ENCODE results near the gene GRIK3.

The GRIK3 gene

DNA sequence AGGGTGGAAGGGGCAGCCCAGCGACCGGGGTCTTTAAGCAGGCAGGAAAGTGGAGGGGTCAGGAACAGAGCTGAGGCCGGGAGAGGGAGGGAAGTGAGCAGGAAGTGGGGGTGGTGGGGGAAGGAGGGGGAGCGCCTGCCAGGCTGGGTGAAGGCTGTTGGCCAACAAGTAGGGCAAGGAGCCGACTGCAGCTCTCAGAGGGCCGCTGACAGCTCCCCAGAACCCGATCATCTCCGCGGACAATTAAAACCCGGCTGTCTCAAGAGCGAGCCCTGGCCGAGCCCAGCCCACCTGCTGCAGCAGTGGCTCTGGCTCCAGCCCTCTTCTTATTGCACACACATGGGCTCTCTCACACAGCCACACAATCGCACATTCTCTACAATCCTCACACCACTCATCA, 51.6 kb downstream of the GRIK3 start:
- no peak overlapping the region for H3K4me3 ChIP-seq (ENCODE audit: low read depth, low read length)
- in situ Hi-C loops (cut with HindIII; ENCODE audit: low sequenced_read_pairs) = no loop called here
- TF ChIP-seq, protein P1, sequence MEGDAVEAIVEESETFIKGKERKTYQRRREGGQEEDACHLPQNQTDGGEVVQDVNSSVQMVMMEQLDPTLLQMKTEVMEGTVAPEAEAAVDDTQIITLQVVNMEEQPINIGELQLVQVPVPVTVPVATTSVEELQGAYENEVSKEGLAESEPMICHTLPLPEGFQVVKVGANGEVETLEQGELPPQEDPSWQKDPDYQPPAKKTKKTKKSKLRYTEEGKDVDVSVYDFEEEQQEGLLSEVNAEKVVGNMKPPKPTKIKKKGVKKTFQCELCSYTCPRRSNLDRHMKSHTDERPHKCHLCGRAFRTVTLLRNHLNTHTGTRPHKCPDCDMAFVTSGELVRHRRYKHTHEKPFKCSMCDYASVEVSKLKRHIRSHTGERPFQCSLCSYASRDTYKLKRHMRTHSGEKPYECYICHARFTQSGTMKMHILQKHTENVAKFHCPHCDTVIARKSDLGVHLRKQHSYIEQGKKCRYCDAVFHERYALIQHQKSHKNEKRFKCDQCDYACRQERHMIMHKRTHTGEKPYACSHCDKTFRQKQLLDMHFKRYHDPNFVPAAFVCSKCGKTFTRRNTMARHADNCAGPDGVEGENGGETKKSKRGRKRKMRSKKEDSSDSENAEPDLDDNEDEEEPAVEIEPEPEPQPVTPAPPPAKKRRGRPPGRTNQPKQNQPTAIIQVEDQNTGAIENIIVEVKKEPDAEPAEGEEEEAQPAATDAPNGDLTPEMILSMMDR (IDR thresholded peaks at IDR 0.05; ENCODE audit: low read depth, low read length) = no peak
- DNase-seq (ENCODE audit: low read depth, low spot score) = no peak

DNA sequence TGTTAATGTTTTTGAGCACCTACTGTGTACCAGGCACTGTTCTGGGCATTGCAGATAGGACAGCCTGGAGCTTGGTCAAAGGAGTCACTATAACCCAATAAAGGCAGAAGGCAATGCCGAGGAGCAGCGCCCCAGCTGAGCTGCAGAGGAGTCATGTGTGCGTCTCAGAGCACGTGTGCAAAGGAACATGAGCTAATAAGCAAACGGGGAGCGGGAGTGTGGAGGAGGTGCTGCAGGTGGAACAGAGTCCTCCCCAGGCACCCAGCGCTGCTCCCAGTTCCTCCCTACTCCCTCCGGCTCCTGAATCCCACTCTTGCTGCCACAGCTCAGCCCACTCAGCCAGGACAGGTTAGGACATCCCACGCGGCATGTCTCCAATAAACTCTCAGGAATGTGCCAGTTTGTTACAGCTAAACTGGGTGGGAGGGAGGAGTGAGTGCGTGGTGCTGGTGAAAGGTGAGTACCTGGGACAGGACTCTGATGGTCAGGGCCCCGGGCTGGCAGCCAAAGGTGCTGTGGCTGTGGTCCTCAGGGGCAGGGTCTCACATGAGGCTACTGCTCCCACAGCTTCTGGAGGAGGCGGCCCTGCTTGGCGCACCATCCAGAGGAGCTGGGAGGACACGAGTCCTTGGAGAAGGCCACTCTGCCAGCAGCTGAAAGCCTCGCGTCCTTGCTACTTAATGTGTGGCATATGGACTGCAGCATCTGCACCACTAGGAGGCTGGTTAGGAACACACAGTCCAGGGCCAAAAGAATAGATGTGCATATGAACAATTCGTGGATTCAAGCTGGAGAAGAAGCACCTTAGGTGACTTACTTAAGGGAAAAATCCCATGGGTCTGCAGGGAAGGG, 52.3 kb downstream of the GRIK3 start:
- DNase-seq (ENCODE audit: low read depth, low spot score) = no peak
- no peak overlapping the region for H3K4me3 ChIP-seq (ENCODE audit: low read depth, low read length)
- in situ Hi-C loops (cut with HindIII; ENCODE audit: low sequenced_read_pairs) = no loop called here
- TF ChIP-seq, protein P1 (IDR thresholded peaks at IDR 0.05; ENCODE audit: low read depth, low read length) = no peak

- in situ Hi-C loops (cut with HindIII; ENCODE audit: low sequenced_read_pairs) = no loop called here
- H3K4me3 ChIP-seq (ENCODE audit: low read depth, low read length) = no peak overlapping the region
- TF ChIP-seq, protein P1 (IDR thresholded peaks at IDR 0.05; ENCODE audit: low read depth, low read length) = no peak
- no peak for DNase-seq (ENCODE audit: low read depth, low spot score)
Observed at GRCh38 chr1:36981126-36981525, 53.2 kb downstream of the GRIK3 start.

- DNase-seq (ENCODE audit: low read depth, low spot score) = no peak
- no peak overlapping the region for H3K4me3 ChIP-seq (ENCODE audit: low read depth, low read length)
- TF ChIP-seq, protein P1 (IDR thresholded peaks at IDR 0.05; ENCODE audit: low read depth, low read length) = no peak
- in situ Hi-C loops (cut with HindIII; ENCODE audit: low sequenced_read_pairs) = no loop called here
Observed at GRCh38 chr1:36977731-36978406, 56.4 kb downstream of the GRIK3 start.

GRCh38 chr1:36975642-36976041, 58.7 kb downstream of the GRIK3 start:
- no peak for DNase-seq (ENCODE audit: low read depth, low spot score)
- H3K4me3 ChIP-seq (ENCODE audit: low read depth, low read length) = no peak overlapping the region
- in situ Hi-C loops (cut with HindIII; ENCODE audit: low sequenced_read_pairs) = no loop called here
- TF ChIP-seq, protein P1 (IDR thresholded peaks at IDR 0.05; ENCODE audit: low read depth, low read length) = no peak

DNA sequence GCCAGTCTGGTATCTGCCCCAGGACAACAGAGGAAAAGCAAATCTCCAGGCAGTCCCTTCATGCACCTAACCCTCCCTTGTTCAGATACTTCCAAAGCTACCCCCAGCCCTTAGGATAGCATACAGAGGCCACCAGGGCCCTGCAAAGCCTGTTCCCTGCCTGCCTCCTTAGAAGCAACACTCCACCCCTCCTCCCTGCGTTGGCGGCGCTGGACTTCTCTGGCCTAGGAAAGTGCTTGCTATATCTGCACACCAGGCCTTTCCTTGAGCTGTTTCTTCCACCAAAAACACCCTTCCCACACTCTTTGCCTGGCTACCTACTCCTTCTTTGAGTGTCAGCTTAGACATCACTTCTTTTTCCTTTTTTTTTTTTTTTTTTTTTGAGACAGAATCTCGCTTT, 61.3 kb downstream of the GRIK3 start:
- TF ChIP-seq, protein P1 (IDR thresholded peaks at IDR 0.05; ENCODE audit: low read depth, low read length) = no peak
- no peak overlapping the region for H3K4me3 ChIP-seq (ENCODE audit: low read depth, low read length)
- no peak for DNase-seq (ENCODE audit: low read depth, low spot score)
- in situ Hi-C loops (cut with HindIII; ENCODE audit: low sequenced_read_pairs) = no loop called here
